Thoracic aorta (tissue), 2 donors: Measurements from ENCODE around the gene GPN3. TPM values are rescaled to one million over a fixed set of nuclear protein-coding genes. Genes with fewer than 3 reads are reported as not detected.
A peak's percentile ranks its signal among the peaks of the same experiment; 100 is the strongest.

ENCODE experiments used
- ATAC-seq: fragments of 150-250 bp; one replicate; pipeline ENCODE4 v1.8.0; 2017; ENCODE audit warnings: low read depth; ENCODE audit not compliant: insufficient number of reproducible peaks, low FRiP score
- DNase-seq: peaks from one replicate; pipeline ENCODE4 v3.0.0-alpha.2; 2020; ENCODE audit warnings: low spot score
- H3K27ac ChIP-seq, 2 donors: fragments of 200-600 bp; sonication (generic); 1 replicate in 1 of 2; 2 replicates in 1 of 2; pipeline ENCODE4 v1.5.1; 2016; ENCODE audit warnings: mild to moderate bottlenecking in 2 of 2, moderate library complexity in 2 of 2
- H3K27me3 ChIP-seq: fragments of 200-600 bp; sonication (generic); replicated peaks from 2 replicates; pipeline ENCODE4 v1.6.0; 2016; ENCODE audit warnings: mild to moderate bottlenecking; ENCODE audit not compliant: insufficient read depth
- H3K36me3 ChIP-seq: fragments of 200-600 bp; sonication (generic); one replicate; pipeline ENCODE4 v1.5.1; 2016
- H3K4me1 ChIP-seq, 2 donors: fragments of 200-600 bp; sonication (generic); 1 replicate in 1 of 2; 2 replicates in 1 of 2; pipeline versions ENCODE4 v1.5.1 to v1.6.0; 2016; ENCODE audit warnings: low read depth in 2 of 2, mild to moderate bottlenecking in 1 of 2; ENCODE audit not compliant: control insufficient read depth in 1 of 2
- H3K4me3 ChIP-seq: fragments of 200-600 bp; sonication (generic); 2 replicates; pipeline ENCODE4 v1.5.1; 2016; ENCODE audit warnings: mild to moderate bottlenecking
- H3K9me3 ChIP-seq: fragments of 200-600 bp; sonication (generic); 2 replicates; pipeline ENCODE4 v1.5.1; 2016
- CTCF ChIP-seq: fragments of 200-600 bp; sonication (generic); IDR thresholded peaks from one replicate; pipeline ENCODE4 v1.5.1; 2019; ENCODE audit warnings: antibody characterized with exemption
- total RNA-seq, 2 donors: library from RNA; depleted of rRNA; stranded (reverse); fragments of >200 nt; gene quantifications; one replicate each; pipeline versions ENCODE4 v1.1.0 to v1.2.3, GENCODE V29; 2016

Gene GPN3
- total RNA-seq, 2 donors from 2014 or later, result 12.5 to 12.9 TPM

DNA sequence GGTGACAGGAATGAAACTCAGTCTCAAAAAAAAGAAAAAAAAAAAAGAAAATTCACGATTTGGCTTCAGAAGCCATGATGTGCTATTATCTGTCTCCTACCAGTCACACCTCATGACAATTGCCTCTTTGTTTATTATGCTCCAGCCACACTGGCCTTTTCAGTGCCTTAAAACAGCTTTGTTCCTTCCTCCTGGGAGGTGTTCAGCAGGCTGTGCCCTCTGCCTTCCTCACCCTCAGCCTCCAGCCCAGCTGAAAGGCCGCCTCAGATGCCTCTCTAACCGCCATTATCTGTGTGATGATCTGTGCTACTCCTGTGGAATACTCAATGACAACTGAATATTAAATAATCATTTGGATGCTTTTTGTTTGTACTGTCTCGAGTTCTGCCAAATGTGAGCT is 9.3 kb downstream of the GPN3 start:
- H3K4me1 ChIP-seq, result no peaks in the 10 kb centered on the region
- DNase-seq (no peak), ATAC-seq (no peak)
- no peak overlapping the region for H3K4me3 ChIP-seq
- H3K27ac ChIP-seq, result no peak overlapping the region
- H3K27me3 ChIP-seq, result no peaks in the 10 kb centered on the region
- H3K9me3 ChIP-seq, result no peaks in the 10 kb centered on the region
- peaks cover 25% of the 10 kb centered on the region for H3K36me3 ChIP-seq
- no peak for TF ChIP-seq CTCF

GRCh38 chr12:110453569-110454296 is 14.3 kb downstream of the GPN3 start:
- H3K9me3 ChIP-seq, result no peaks in the 10 kb centered on the region
- no peak for ATAC-seq
- H3K4me3 ChIP-seq, result no peak overlapping the region
- H3K4me1 ChIP-seq, result peaks cover 5 to 8% of the 10 kb centered on the region in 2 donors
- H3K36me3 ChIP-seq, result peaks cover 21% of the 10 kb centered on the region
- no peak overlapping the region for H3K27ac ChIP-seq
- DNase-seq, result no peak
- TF ChIP-seq CTCF, result no peak
- no peaks in the 10 kb centered on the region for H3K27me3 ChIP-seq

GRCh38 chr12:110451263-110451662 is 16.8 kb downstream of the GPN3 start:
- ATAC-seq, result no peak
- Histone ChIP-seq H3K4me3 (no peak overlapping the region), H3K36me3 (peaks cover 20% of the 10 kb centered on the region), H3K27me3 (no peaks in the 10 kb centered on the region), H3K27ac (no peak overlapping the region), H3K9me3 (no peaks in the 10 kb centered on the region), H3K4me1 (peaks cover 15 to 21% of the 10 kb centered on the region in 2 donors)
- DNase-seq, result no peak
- no peak for TF ChIP-seq CTCF

DNA sequence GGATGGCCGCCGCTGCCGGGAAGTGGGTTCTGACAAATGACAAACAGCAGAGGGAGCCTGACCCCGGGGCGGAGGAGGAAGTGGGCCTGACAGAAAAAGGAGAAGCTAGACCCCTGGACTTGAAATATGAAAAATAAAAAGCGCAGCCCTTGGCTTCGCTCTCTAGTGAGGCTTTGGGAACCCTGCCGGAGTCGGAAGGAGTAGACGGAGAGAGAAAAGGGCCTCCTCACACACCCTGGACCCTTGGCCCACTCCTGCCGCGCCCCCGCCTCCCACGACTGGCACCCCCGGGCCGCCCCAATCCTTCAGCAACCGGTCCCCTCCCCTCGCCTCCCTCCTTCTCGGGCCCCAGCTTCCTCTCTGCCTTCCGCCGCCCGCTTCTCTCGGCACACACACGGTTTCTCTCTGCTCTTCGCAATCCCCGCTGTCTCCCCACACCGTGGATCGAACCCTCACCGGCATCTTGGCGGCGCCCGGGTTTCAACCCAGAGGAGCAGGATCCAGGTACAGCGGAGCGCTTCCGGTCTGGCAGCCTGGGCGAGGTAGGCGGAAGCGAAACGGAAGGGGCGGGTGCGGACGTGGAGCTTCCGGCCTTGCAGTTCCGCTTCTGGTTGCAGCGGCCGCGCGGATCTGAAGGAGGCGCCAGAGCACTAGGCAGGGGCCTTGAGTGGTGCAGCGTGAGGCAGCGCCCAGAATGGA is 18.1 kb downstream of the GPN3 start, which contains the start of gene ARPC3:
Gene ARPC3, minus strand, starts transcription at position 539 of the 699 bp plus-strand sequence. Its CDS starts 77 bp downstream, at position 462.
- ATAC-seq (peak; percentile 83), DNase-seq (peak; percentile 79)
- TF ChIP-seq CTCF, result peak; percentile 62

DNA sequence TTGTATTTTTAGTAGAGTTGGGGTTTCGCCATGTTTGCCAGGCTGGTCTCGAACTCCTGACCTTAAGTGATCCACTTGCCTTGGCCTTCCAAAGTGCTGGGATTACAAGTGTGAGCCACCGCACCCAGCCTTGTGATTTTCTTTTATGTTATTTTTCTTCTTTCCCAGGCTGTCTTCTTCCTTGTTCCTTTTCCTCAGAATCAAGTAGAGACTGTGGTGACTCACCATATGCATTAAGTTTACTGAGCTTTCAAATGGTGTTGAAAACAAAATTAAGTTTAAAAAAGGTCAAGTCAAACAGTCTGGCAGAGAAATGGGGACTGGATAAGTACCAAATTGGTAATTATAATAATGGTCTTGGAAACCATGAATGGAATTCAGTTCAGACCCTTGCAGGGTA is 23.6 kb downstream of the GPN3 start:
- peaks cover 15 to 21% of the 10 kb centered on the region in 2 donors for H3K4me1 ChIP-seq
- no peaks in the 10 kb centered on the region for H3K9me3 ChIP-seq
- TF ChIP-seq CTCF, result no peak
- no peak for DNase-seq
- no peak overlapping the region for H3K27ac ChIP-seq
- no peaks in the 10 kb centered on the region for H3K27me3 ChIP-seq
- no peak for ATAC-seq
- no peak overlapping the region for H3K4me3 ChIP-seq
- H3K36me3 ChIP-seq, result peaks cover 30% of the 10 kb centered on the region

More for the DNA sequence above, 18.1 kb downstream of the GPN3 start, which contains the start of gene ARPC3:
- Histone ChIP-seq H3K4me3 (peak within 1 kb of the TSS; percentile 97), H3K9me3 (no peaks in the 10 kb centered on the region), H3K36me3 (peaks cover 11% of the 10 kb centered on the region), H3K27me3 (no peaks in the 10 kb centered on the region), H3K4me1 (peaks cover 15 to 21% of the 10 kb centered on the region in 2 donors), H3K27ac (peak within 1 kb of the TSS; percentile 92 to 94)
